Loucy (cell line): Measurements from ENCODE around the gene DAPK1.

Experiments used
- H2AFZ ChIP-seq: fragments of 200-600 bp; sonication (generic); 2 replicates; pipeline ENCODE4 v1.6.0; 2016; ENCODE audit warnings: antibody characterized with exemption, mild to moderate bottlenecking, low read length, moderate library complexity
- H3F3A ChIP-seq: fragments of 200-600 bp; 2 replicates; pipeline ENCODE4 v1.6.0; 2016; ENCODE audit warnings: antibody characterized with exemption, low read depth, mild to moderate bottlenecking
- H3K27me3 ChIP-seq: fragments of 200-600 bp; sonication (generic); 2 replicates; pipeline ENCODE4 v1.6.1; 2014; ENCODE audit warnings: low read length, mild to moderate bottlenecking; ENCODE audit not compliant: insufficient read depth, poor library complexity, severe bottlenecking
- H3K36me3 ChIP-seq: fragments of 200-600 bp; sonication (generic); 2 replicates; pipeline ENCODE4 v1.6.1; 2016; ENCODE audit warnings: low read length; ENCODE audit not compliant: insufficient read depth
- H3K4me1 ChIP-seq: fragments of 200-600 bp; sonication (generic); 2 replicates; pipeline ENCODE4 v1.5.1; 2014; ENCODE audit warnings: low read length, mild to moderate bottlenecking; ENCODE audit not compliant: insufficient read depth, poor library complexity, severe bottlenecking
- H3K4me2 ChIP-seq: fragments of 200-600 bp; sonication (generic); 2 replicates; pipeline ENCODE4 v1.6.0; 2014; ENCODE audit warnings: antibody characterized with exemption, low read length, low read depth, mild to moderate bottlenecking; ENCODE audit not compliant: poor library complexity, severe bottlenecking
- H3K4me3 ChIP-seq: fragments of 200-600 bp; sonication (generic); 2 replicates; pipeline ENCODE4 v1.5.1; 2014; ENCODE audit warnings: low read length, mild to moderate bottlenecking, mixed read lengths; ENCODE audit not compliant: poor library complexity, severe bottlenecking
- H3K79me2 ChIP-seq: fragments of 200-600 bp; sonication (generic); 2 replicates; pipeline ENCODE4 v1.6.1; 2014; ENCODE audit warnings: low read length; ENCODE audit not compliant: insufficient read depth
- H3K9ac ChIP-seq: fragments of 200-600 bp; sonication (generic); 2 replicates; pipeline ENCODE4 v1.6.0; 2014; ENCODE audit warnings: mild to moderate bottlenecking, low read depth, low read length, moderate library complexity; ENCODE audit not compliant: poor library complexity, severe bottlenecking
- H3K9me2 ChIP-seq: fragments of 200-600 bp; sonication (generic); replicated peaks from 2 replicates; pipeline ENCODE4 v1.6.1; 2016; ENCODE audit warnings: low read depth, low read length, mixed read lengths
- H3K9me3 ChIP-seq: fragments of 200-600 bp; sonication (generic); 2 replicates; pipeline ENCODE4 v1.6.1; 2014; ENCODE audit warnings: mild to moderate bottlenecking, antibody characterized with exemption, low read length, low read depth; ENCODE audit not compliant: insufficient read depth
- H4K20me1 ChIP-seq: fragments of 200-600 bp; sonication (generic); 2 replicates; pipeline ENCODE4 v1.6.0; 2014; ENCODE audit warnings: antibody characterized with exemption, low read length, mild to moderate bottlenecking; ENCODE audit not compliant: insufficient read depth, poor library complexity, severe bottlenecking
- CTCF ChIP-seq: fragments of 200-600 bp; sonication (generic); conservative IDR thresholded peaks from 2 replicates; pipeline ENCODE4 v1.5.1; 2014; ENCODE audit warnings: mild to moderate bottlenecking, antibody characterized with exemption, low read length
- EZH2phosphoT487 ChIP-seq: fragments of 200-600 bp; IDR thresholded peaks from 2 replicates; pipeline ENCODE4 v1.6.1; 2018; ENCODE audit warnings: antibody characterized with exemption, mild to moderate bottlenecking, moderate library complexity, borderline replicate concordance

DAPK1 gene

DNA sequence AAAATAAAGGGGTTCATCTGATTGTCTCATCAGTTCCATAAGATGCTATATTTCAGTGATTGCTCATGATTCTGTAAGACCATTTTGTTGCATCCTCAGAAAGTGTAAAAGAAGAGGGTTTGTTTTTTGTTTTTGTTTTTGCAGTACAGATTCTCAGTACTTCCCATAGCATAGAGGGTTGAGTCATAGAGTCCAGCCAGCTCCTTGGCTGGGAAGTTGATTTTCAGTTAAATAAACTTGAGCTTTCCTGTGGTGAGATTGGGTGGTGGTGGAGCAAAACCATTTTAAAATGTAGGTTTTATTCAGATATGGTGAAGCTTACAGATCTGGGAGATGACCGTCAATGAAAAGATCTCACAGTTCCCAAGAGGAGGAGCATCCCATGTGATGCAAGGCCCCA lies 48.2 kb downstream of the DAPK1 start:
- H3K79me2 ChIP-seq, result no peaks in the 10 kb centered on the region
- H3K9ac ChIP-seq, result no peak overlapping the region
- H3K4me3 ChIP-seq, result no peak overlapping the region
- no peaks in the 10 kb centered on the region for H3F3A ChIP-seq
- no peaks in the 10 kb centered on the region for H3K4me1 ChIP-seq
- no peaks in the 10 kb centered on the region for H3K9me3 ChIP-seq
- TF ChIP-seq EZH2phosphoT487 (no peak), CTCF (no peak)
- no peak overlapping the region for H2AFZ ChIP-seq
- no peaks in the 10 kb centered on the region for H3K36me3 ChIP-seq
- H3K27me3 ChIP-seq, result no peaks in the 10 kb centered on the region
- no peaks in the 10 kb centered on the region for H4K20me1 ChIP-seq
- no peak overlapping the region for H3K4me2 ChIP-seq
- no peaks in the 10 kb centered on the region for H3K9me2 ChIP-seq

DNA sequence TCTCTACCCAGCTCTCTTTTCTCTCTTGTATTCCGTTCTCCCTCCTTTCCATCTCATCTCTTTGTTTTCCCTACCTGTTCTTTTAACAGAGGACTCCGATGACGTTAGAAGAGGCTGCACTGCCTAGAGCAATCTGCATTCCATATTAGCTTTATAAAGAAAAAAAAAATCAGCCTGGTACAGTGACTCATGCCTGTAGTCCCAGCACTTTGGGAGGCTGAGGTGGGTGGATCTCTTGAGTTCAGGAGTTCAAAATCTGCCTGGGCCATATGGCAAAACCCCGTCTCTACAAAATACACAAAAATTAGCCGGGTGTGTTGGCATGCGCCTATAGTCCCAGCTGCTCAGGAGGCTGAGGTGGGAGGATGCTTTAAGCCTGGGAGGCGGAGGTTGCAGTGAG lies 49.0 kb downstream of the DAPK1 start:
- H3K9me3 ChIP-seq, result no peaks in the 10 kb centered on the region
- H3K4me1 ChIP-seq, result no peaks in the 10 kb centered on the region
- no peaks in the 10 kb centered on the region for H3K79me2 ChIP-seq
- no peak overlapping the region for H3K9ac ChIP-seq
- no peak overlapping the region for H3K4me3 ChIP-seq
- no peak overlapping the region for H3K4me2 ChIP-seq
- no peaks in the 10 kb centered on the region for H3K9me2 ChIP-seq
- H3K27me3 ChIP-seq, result no peaks in the 10 kb centered on the region
- H3K36me3 ChIP-seq, result no peaks in the 10 kb centered on the region
- H2AFZ ChIP-seq, result no peak overlapping the region
- no peaks in the 10 kb centered on the region for H4K20me1 ChIP-seq
- TF ChIP-seq EZH2phosphoT487 (no peak), CTCF (no peak)
- H3F3A ChIP-seq, result no peaks in the 10 kb centered on the region

DNA sequence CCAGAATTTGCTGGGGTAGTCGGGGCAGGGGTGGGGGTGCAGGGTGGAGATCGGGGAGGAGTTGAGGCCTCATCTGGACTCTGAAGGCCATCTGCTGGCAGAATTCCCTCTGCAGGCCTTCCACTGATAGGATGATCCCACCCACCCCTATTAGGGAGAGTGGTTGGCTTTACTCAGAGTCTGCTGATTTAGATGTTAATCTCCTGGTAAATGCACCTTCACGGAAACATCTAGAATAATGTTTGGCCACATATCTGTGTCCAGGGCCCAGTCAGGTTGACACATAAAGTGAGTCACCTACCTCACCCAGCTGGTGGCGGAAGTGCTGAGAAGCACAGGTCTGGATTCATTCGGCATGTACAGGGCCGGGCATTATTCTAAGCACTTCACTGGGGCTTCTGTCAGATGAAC lies 50.0 kb downstream of the DAPK1 start:
- Histone ChIP-seq H3K4me3 (no peak overlapping the region), H3K9me3 (no peaks in the 10 kb centered on the region), H3K27me3 (no peaks in the 10 kb centered on the region), H3K4me2 (no peak overlapping the region), H3K4me1 (no peaks in the 10 kb centered on the region), H3K79me2 (no peaks in the 10 kb centered on the region), H3K36me3 (no peaks in the 10 kb centered on the region), H4K20me1 (no peaks in the 10 kb centered on the region), H3F3A (no peaks in the 10 kb centered on the region), H3K9ac (no peak overlapping the region), H2AFZ (no peak overlapping the region), H3K9me2 (no peaks in the 10 kb centered on the region)
- TF ChIP-seq CTCF (no peak), EZH2phosphoT487 (no peak)
